HL-60/S4 treated with phorbol 12-myristate 13-acetate at 8.2 ng/mL for 4 days and 3 days (cell line): ENCODE data around the gene PRKCA.
"Not testable (repeated sequence)": the region's sequence is repeated elsewhere in the genome, so short reads cannot be mapped to it uniquely, and the experiment has no call there.

Experiments
- in situ Hi-C: fragments of 300-500 bp; cut with MboI; formaldehyde crosslinking; loops from 2 replicates; pipeline ENCODE4 v1.15.0; 2022; ENCODE audit warnings: low sequenced_read_pairs

The PRKCA gene

GRCh38 chr17:66322764-66323163, 20.4 kb downstream of the PRKCA start:
- in situ Hi-C loops = no loop called here

DNA sequence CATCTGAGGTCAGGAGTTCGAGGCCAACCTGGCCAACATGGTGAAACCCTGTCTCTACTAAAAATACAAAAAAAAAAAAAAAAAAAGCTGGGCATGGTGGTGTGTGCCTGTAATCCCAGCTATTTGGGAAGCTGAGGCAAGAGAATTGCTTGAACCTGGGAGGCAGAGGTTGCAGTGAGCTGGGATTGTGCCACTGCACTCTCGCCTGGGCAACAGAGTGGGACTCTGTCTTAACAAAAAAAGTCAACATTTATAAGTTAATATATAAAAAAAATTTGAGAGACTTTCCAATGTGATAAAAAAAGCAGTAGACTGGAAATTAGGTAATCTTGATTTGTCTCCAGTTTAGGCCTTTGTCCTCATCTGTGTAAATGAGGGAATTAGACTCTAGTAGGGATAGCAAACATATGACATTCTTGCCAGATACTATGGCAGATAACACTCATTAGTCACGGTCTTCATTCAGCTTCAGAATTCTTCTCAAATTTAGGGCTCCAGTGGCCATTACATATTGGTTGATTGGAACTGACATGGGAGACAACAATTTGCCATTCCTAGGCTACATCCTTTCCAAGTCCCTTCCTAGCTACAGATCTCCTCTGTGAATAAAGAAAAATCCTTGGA, 22.1 kb downstream of the PRKCA start:
- in situ Hi-C loops = not testable (repeated sequence)

- in situ Hi-C loops = no loop called here
Observed at GRCh38 chr17:66326476-66327047, 24.1 kb downstream of the PRKCA start.

DNA sequence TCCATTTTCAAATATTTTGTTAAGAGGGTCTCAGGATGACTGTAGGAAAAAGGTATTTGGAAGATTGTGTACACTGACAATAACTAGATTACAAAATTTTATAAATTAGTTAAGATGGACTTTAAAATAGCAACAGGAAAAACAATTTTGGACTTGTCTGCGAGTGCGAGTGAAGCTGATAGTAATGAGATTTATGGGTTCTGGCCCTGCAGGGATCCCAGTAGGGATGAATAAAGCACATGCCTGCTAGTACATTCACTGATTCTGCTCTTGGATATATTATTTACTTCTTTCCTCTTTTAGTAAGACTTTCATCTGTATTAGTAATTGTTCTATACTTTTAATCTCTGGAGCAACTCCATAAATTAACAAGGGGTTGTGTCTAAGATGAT, 28.2 kb downstream of the PRKCA start:
- in situ Hi-C loops = no loop called here

DNA sequence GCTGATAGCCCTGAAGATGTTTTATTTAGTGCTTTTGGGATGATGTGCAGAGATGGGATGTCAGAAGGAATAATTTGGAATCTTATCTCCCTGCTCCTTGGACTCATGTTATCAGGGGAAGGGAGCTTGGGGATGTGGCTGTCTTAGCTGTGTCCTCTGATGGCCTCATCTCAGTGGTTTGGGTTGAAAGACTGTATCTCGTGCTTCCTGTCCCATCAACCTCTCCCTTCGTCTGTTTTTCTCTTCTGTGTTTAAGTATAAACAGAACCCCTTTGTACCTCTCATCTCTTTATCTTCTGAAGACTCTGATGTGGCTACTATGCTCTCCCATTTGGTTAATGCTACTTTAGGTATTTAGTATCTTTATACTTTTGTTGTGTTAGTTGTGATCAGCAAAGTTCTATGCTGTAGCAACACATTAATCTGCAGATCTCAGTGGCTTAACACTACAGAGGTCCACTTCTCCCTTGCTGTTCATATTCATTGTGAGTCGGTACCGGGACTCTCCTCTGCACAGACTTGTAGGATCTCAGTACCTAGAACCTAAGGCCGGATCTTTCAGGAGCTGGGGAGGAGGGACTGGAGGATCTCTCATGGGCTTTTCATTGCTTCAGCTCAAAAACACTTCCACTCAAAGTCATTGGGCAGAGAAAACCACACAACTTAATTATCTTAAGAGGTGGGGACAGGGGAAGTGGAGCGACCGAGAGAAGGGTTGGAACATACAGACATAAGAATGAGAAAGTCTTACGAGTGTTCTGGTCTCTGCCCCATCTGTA, 28.8 kb downstream of the PRKCA start:
- in situ Hi-C loops = no loop called here

DNA sequence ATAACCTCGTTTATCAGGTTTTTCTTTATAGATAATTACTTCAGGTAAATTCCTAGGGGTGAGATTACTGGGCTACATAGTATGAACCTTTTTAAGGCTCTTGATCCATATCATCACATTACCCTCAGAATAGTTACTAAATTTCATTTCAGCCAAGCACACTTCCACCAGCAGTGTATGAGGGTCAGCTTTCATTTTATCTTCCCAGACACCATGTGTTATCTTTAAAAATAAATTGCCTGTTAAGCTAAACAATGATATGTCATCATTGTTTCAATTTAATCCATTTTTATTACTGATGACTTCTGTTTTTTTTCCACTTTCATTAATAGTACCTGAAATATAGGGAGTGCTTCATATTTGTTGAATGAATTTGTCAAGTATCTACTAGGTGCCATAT, 33.4 kb downstream of the PRKCA start:
- in situ Hi-C loops = no loop called here

- in situ Hi-C loops = no loop called here
Observed at GRCh38 chr17:66337268-66337667, 34.9 kb downstream of the PRKCA start.

- in situ Hi-C loops = no loop called here
Observed at GRCh38 chr17:66337866-66338485, 35.6 kb downstream of the PRKCA start.

GRCh38 chr17:66338937-66339336, 36.5 kb downstream of the PRKCA start:
- in situ Hi-C loops = no loop called here

DNA sequence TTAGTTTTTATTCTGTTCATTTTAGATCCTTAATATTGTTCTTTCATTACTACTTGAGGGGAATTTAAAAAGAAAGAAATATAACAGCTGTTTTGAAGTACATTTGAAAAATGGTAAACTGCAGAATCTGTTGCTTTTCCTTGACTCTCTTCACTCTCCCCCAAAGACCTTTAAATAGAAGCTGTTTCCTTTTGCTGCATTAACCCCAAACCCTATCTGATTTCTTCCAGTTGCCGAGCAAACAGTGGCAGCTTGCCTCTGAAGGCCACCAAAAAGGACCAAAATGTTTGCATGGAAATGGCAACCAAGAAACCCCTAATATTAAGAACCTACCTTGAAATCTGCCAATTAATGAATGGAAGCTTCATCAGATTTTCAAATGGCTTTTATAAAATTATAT, 37.1 kb downstream of the PRKCA start:
- in situ Hi-C loops = no loop called here

GRCh38 chr17:66340720-66341119, 38.3 kb downstream of the PRKCA start:
- in situ Hi-C loops = no loop called here

- in situ Hi-C loops = no loop called here
Observed at GRCh38 chr17:66341462-66341861, 39.0 kb downstream of the PRKCA start.

- in situ Hi-C loops = not testable (repeated sequence)
Observed at GRCh38 chr17:66342263-66342662, 39.9 kb downstream of the PRKCA start.

DNA sequence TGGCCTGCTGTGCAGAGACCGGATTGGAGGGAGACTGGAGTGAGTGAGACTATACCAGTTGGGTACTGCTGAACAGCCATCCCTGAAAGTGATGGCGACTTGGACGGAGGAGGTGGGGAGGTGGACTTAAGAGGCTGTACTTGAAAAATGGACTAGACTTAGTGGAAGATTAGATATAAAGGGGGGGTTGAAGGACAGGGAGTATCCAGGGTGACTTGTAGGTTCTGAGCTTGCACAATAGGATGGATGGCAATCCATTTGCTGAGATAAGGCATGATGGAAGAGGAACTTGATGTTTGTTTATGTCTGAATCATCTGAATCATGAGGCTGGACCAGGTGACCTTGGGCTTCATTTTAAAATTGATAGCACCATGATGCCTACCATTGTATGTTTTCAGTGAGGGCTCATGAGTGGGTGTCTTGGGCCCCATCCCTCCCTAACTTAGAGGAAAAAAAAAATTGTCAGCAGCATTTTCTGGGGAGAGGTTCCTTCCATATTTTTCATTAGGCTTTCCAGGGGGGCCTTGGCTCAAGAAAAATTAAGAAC, 41.2 kb downstream of the PRKCA start:
- in situ Hi-C loops = no loop called here

GRCh38 chr17:66344473-66344872, 42.1 kb downstream of the PRKCA start:
- in situ Hi-C loops = no loop called here

DNA sequence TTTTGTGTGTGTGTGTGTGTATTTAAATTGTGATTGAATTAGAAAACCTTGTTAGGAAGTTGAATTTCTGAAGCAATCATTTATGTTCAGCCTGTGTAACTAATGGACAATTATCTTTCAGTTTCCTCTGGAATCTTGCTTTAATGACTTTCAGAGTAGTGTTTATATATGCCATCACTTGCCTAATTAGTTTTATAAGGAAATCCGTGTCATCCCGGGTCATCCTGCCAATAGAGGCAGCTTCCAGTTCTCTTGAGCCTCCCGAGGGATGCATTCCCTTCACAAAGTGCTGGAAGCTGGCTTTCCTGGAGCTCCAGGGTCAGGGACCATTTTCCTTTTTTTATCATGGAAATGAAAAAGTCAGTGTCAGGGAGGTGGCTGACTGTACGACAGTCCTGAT, 42.9 kb downstream of the PRKCA start:
- in situ Hi-C loops = no loop called here

DNA sequence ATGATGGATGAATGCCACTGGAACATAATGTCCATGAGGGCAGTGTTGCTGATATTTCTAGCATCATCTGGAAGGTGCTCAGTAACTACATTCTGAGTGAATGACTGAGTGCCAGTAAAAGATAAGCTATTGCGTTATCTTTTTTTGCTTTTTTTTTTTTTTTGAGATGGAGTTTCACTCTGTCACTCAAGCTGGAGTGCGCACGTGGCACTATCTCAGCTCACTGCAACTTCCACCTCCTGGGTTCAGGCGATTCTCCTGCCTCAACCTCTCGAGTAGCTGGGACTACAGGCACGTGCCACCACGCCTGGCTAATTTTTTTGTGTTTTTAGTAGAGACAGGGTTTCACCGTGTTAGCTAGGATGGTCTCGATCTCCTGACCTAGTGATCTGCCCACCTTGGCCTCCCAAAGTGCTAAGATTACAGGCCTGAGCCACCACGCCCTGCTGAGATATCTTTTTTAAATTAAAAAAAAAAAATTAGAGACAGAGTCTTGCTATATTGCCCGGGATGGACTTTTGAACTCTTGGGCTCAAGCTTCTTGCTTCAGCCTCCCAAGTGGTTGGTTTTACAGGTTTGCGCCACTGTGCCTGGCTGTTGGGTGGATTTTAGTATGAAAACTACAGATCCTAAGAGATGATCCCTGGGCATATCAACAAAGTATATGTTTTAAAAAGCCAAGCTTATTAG, 43.7 kb downstream of the PRKCA start:
- in situ Hi-C loops = not testable (repeated sequence)

DNA sequence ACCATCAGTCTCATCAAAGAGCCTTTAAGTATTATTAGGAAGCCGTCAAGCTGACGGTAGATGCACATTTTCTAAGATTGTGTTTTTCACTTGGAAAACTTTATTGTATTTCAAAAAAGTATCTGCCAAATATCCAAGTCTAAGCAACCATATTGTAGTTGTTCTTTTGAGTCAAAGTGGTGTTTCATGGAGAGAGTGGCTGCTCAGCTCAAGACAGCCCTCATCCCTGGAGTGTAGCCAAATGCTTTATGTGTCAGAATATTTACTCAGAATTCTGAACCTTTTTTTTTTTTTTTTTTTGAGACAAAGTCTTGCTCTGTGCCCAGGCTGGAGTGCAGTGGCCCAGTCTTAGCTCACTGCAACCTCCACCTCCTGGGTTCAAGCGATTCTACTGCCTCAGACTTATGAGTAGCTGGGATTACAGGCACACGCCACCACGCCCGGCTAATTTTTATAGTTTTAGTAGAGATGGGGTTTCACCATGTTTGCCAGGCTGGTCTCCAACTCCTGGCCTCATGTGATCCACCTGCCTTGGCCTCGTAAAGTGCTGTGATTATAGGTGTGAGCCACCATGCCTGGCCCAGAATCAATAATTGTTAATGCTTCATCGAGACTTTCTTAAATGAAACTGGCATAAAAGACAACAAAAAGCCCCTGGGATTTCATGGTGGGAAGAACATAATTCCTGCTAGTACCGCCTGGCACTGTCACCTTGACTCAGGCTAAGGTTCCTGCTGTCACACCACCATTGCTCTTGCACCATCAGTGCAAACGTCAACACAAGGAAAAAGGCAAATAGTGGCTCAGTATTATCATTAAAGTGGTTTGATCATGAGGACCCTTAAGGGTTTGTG, 45.5 kb downstream of the PRKCA start:
- in situ Hi-C loops = no loop called here

GRCh38 chr17:66348584-66349165, 46.3 kb downstream of the PRKCA start:
- in situ Hi-C loops = no loop called here
